ENCODE data around the gene FAT1. TPM values are rescaled to one million over a fixed set of nuclear protein-coding genes. Genes with fewer than 3 reads are reported as not detected.
"Not testable (repeated sequence)": the region's sequence is repeated elsewhere in the genome, so short reads cannot be mapped to it uniquely, and the experiment has no call there.

Gene FAT1
- polyA plus RNA-seq, 1 donor: 186 TPM

DNA sequence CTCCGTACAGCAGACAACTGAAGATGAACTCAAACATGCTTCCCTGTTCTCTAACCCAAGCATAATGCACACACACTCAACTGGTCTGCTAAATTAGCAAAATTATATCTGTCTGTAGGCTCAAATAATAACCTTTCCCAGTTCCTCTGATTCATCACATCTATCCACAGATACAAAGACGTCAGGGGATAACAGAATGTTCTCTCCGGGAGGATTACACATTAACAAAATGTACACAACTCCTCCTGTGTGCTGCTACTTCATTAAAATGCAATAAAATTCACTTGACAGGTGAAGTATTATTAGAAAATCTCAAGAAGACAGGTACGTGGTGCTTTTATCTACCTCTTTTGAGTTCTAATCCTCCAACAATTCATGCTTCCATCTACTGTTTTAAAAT, 57.4 kb downstream of the FAT1 start:
- no peak overlapping the region for H3K27ac ChIP-seq (ENCODE audit: low read length)
- DNase-seq: no peak

DNA sequence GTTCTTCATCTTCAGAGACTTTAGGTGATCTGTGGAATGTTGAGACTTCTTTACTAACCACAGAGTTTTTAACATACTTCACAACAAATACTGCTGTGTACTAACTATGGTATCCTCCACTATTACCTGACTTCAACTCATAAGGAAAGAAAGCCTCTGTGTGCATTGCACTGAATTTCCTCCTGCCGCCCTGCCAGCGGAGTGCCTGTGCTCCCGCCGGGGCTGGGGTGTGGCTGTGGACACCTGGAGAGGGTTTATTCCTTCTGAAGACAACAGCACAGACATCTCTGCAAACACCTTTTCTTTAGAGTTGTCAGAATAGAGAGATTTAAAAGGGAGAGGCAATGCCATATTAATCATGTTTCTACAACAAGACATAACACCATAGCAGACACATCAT, 63.3 kb downstream of the FAT1 start:
- H3K4me1 ChIP-seq (ENCODE audit: control insufficient read depth, insufficient read depth, low read length): no peaks in the 10 kb centered on the region
- no peak overlapping the region for H3K27ac ChIP-seq (ENCODE audit: low read length)
- peaks cover 51% of the 10 kb centered on the region for H3K36me3 ChIP-seq (ENCODE audit: control insufficient read depth, insufficient read depth, low read length)
- H3K27me3 ChIP-seq (ENCODE audit: control insufficient read depth, insufficient read depth, low read length): no peaks in the 10 kb centered on the region
- H3K4me3 ChIP-seq (ENCODE audit: low read length): no peak overlapping the region
- WGBS (ENCODE audit: insufficient coverage, low lambda C conversion rate): no CpG with 5 or more reads among the region's 4 CpGs
- H3K9me3 ChIP-seq (ENCODE audit: control insufficient read depth, low read depth, low read length): no peaks in the 10 kb centered on the region
- DNase-seq: no peak

More for the DNA sequence above, 57.4 kb downstream of the FAT1 start:
- Histone ChIP-seq H3K4me1 (ENCODE audit: control insufficient read depth, insufficient read depth, low read length) (no peaks in the 10 kb centered on the region), H3K9me3 (ENCODE audit: control insufficient read depth, low read depth, low read length) (no peaks in the 10 kb centered on the region), H3K36me3 (ENCODE audit: control insufficient read depth, insufficient read depth, low read length) (peaks cover 32% of the 10 kb centered on the region), H3K4me3 (ENCODE audit: low read length) (no peak overlapping the region), H3K27me3 (ENCODE audit: control insufficient read depth, insufficient read depth, low read length) (no peaks in the 10 kb centered on the region)
- WGBS (ENCODE audit: insufficient coverage, low lambda C conversion rate): 64% methylated on average over 1 of the region's 4 CpGs

GRCh38 chr4:186659935-186660334, 63.7 kb downstream of the FAT1 start:
- WGBS (ENCODE audit: insufficient coverage, low lambda C conversion rate): no CpG with 5 or more reads among the region's 14 CpGs
- Histone ChIP-seq H3K4me3 (ENCODE audit: low read length) (no peak overlapping the region), H3K9me3 (ENCODE audit: control insufficient read depth, low read depth, low read length) (no peaks in the 10 kb centered on the region), H3K27ac (ENCODE audit: low read length) (no peak overlapping the region), H3K36me3 (ENCODE audit: control insufficient read depth, insufficient read depth, low read length) (peaks cover 51% of the 10 kb centered on the region), H3K27me3 (ENCODE audit: control insufficient read depth, insufficient read depth, low read length) (no peaks in the 10 kb centered on the region), H3K4me1 (ENCODE audit: control insufficient read depth, insufficient read depth, low read length) (no peaks in the 10 kb centered on the region)
- DNase-seq: no peak

DNA sequence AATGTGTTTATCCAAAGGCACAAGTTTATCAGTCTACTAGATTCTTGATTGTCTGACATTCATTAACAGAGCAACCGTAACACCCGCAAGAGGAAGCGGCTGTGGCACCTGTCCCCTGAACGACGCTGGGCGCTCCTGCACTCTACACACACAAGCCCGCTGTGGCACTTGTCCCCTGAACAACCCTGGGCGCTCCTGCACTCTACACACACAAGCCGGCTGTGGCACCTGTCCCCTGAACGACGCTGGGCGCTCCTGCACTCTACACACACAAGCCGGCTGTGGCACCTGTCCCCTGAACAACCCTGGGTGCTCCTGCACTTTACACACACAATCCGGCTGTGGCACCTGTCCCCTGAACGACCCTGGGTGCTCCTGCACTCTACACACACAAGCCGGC, 64.2 kb downstream of the FAT1 start:
- H3K9me3 ChIP-seq (ENCODE audit: control insufficient read depth, low read depth, low read length); H3K4me1 ChIP-seq (ENCODE audit: control insufficient read depth, insufficient read depth, low read length); DNase-seq; H3K27me3 ChIP-seq (ENCODE audit: control insufficient read depth, insufficient read depth, low read length); H3K4me3 ChIP-seq (ENCODE audit: low read length); H3K27ac ChIP-seq (ENCODE audit: low read length): not testable (repeated sequence)
- no CpG with 5 or more reads among the region's 16 CpGs for WGBS (ENCODE audit: insufficient coverage, low lambda C conversion rate)
- peaks cover 52% of the 10 kb centered on the region for H3K36me3 ChIP-seq (ENCODE audit: control insufficient read depth, insufficient read depth, low read length)

DNA sequence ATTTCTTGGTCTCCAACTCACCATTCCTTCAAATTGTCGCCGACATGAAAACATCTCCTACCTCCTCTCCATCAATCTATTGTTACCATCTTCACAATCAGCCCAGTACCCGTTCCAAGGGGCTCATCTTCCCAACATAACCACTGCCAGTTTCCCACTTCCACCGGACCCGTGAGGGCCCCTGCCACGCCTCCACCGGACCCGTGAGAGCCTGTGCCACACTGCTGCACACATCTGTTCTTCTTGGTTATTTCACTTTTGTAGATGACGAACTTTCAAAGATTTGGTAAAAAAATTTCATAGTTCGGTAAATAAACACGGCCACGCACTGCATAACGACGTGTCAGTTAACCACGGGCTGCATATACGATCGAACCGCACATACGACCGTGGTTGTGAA, 65.0 kb downstream of the FAT1 start:
- Histone ChIP-seq H3K27ac (ENCODE audit: low read length) (no peak overlapping the region), H3K9me3 (ENCODE audit: control insufficient read depth, low read depth, low read length) (no peaks in the 10 kb centered on the region), H3K36me3 (ENCODE audit: control insufficient read depth, insufficient read depth, low read length) (peaks cover 53% of the 10 kb centered on the region), H3K27me3 (ENCODE audit: control insufficient read depth, insufficient read depth, low read length) (no peaks in the 10 kb centered on the region), H3K4me3 (ENCODE audit: low read length) (no peak overlapping the region), H3K4me1 (ENCODE audit: control insufficient read depth, insufficient read depth, low read length) (no peaks in the 10 kb centered on the region)
- 88% methylated on average over 5 of the region's 20 CpGs for WGBS (ENCODE audit: insufficient coverage, low lambda C conversion rate)
- DNase-seq: no peak

GRCh38 chr4:186657764-186658163, 65.9 kb downstream of the FAT1 start:
- H3K4me3 ChIP-seq (ENCODE audit: low read length): no peak overlapping the region
- H3K27ac ChIP-seq (ENCODE audit: low read length): no peak overlapping the region
- H3K4me1 ChIP-seq (ENCODE audit: control insufficient read depth, insufficient read depth, low read length): no peaks in the 10 kb centered on the region
- no peaks in the 10 kb centered on the region for H3K9me3 ChIP-seq (ENCODE audit: control insufficient read depth, low read depth, low read length)
- DNase-seq: no peak
- H3K36me3 ChIP-seq (ENCODE audit: control insufficient read depth, insufficient read depth, low read length): peaks cover 48% of the 10 kb centered on the region
- WGBS (ENCODE audit: insufficient coverage, low lambda C conversion rate): no CpG with 5 or more reads among the region's 4 CpGs
- no peaks in the 10 kb centered on the region for H3K27me3 ChIP-seq (ENCODE audit: control insufficient read depth, insufficient read depth, low read length)

GRCh38 chr4:186653969-186654368, 69.7 kb downstream of the FAT1 start:
- no CpG with 5 or more reads among the region's 3 CpGs for WGBS (ENCODE audit: insufficient coverage, low lambda C conversion rate)
- Histone ChIP-seq H3K27ac (ENCODE audit: low read length) (no peak overlapping the region), H3K9me3 (ENCODE audit: control insufficient read depth, low read depth, low read length) (no peaks in the 10 kb centered on the region), H3K27me3 (ENCODE audit: control insufficient read depth, insufficient read depth, low read length) (no peaks in the 10 kb centered on the region), H3K4me3 (ENCODE audit: low read length) (no peak overlapping the region), H3K4me1 (ENCODE audit: control insufficient read depth, insufficient read depth, low read length) (peaks cover 5% of the 10 kb centered on the region), H3K36me3 (ENCODE audit: control insufficient read depth, insufficient read depth, low read length) (peaks cover 27% of the 10 kb centered on the region)
- DNase-seq: no peak

- Histone ChIP-seq H3K9me3 (ENCODE audit: control insufficient read depth, low read depth, low read length) (no peaks in the 10 kb centered on the region), H3K27ac (ENCODE audit: low read length) (no peak overlapping the region), H3K4me1 (ENCODE audit: control insufficient read depth, insufficient read depth, low read length) (peaks cover 5% of the 10 kb centered on the region), H3K36me3 (ENCODE audit: control insufficient read depth, insufficient read depth, low read length) (peaks cover 28% of the 10 kb centered on the region), H3K27me3 (ENCODE audit: control insufficient read depth, insufficient read depth, low read length) (no peaks in the 10 kb centered on the region), H3K4me3 (ENCODE audit: low read length) (no peak overlapping the region)
- no peak for DNase-seq
- no CpG with 5 or more reads among the region's 21 CpGs for whole genome bisulfite sequencing (ENCODE audit: insufficient coverage, low lambda C conversion rate)
These were observed 72.0 kb downstream of the FAT1 start for GRCh38 chr4:186651624-186652023.

- Histone ChIP-seq H3K27ac (ENCODE audit: low read length) (no peak overlapping the region), H3K36me3 (ENCODE audit: control insufficient read depth, insufficient read depth, low read length) (peaks cover 28% of the 10 kb centered on the region), H3K4me1 (ENCODE audit: control insufficient read depth, insufficient read depth, low read length) (peaks cover 5% of the 10 kb centered on the region), H3K9me3 (ENCODE audit: control insufficient read depth, low read depth, low read length) (no peaks in the 10 kb centered on the region), H3K4me3 (ENCODE audit: low read length) (no peak overlapping the region), H3K27me3 (ENCODE audit: control insufficient read depth, insufficient read depth, low read length) (no peaks in the 10 kb centered on the region)
- no peak for DNase-seq
- WGBS (ENCODE audit: insufficient coverage, low lambda C conversion rate): no CpG with 5 or more reads among the region's 5 CpGs
These were observed 72.5 kb downstream of the FAT1 start for GRCh38 chr4:186651181-186651603.

DNA sequence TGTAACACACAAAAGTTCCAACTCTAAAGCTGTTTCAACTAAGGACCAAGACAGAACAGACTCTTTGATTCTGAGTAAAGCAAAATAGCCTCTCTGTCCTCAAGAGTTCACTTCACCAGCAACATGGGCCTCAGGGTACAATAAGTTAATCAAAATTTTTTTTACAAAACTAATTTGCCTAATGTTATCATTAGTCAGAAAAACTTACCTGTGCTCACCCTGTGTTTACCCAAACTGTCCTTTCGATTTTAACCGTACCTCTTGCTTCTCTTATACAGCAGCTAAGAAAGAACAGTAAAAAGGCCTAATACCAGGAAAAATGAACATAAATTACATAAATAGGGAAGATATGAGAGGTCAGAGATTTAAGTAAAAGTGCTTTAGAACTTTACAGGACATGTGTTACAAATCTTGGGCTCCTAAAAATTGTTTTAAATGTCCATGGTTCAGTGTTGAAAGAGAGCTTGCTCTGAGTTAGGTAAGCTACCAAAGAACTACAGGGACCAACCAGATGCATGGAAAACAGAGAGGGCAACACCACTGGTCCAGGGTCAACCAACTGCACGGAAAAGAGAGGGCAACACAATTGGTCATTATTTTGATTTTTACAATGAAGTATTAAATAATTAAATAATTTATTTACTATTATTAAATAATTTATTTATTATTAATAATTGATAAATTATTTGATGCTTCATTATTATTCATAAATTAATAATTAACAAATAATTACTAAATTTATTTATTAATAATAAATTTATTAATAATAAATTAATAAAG, 73.1 kb downstream of the FAT1 start:
- Histone ChIP-seq H3K27ac (ENCODE audit: low read length) (no peak overlapping the region), H3K36me3 (ENCODE audit: control insufficient read depth, insufficient read depth, low read length) (peaks cover 23% of the 10 kb centered on the region), H3K4me3 (ENCODE audit: low read length) (no peak overlapping the region), H3K4me1 (ENCODE audit: control insufficient read depth, insufficient read depth, low read length) (peaks cover 5% of the 10 kb centered on the region), H3K9me3 (ENCODE audit: control insufficient read depth, low read depth, low read length) (no peaks in the 10 kb centered on the region), H3K27me3 (ENCODE audit: control insufficient read depth, insufficient read depth, low read length) (no peaks in the 10 kb centered on the region)
- 68% methylated on average over 2 of the region's 3 CpGs for WGBS (ENCODE audit: insufficient coverage, low lambda C conversion rate)
- DNase-seq: no peak

DNA sequence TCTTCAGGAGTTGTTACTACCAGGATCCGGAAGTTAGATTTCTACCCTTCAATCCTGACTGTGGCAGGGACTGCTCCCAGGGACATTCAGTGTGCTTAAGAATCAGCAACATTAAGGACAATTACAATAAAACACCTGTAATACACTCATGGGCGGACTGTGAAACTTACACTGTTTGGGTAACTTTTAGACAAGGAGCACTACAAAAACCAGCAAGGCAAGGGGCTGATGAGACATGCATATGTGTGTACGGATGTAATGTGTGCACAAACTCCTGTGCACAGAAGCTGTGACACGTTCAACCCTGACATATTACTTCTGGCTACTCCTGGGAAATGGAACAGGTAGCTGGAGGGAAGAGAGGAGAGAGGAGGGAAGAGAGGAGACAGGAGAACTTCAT, 75.8 kb downstream of the FAT1 start:
- H3K27me3 ChIP-seq (ENCODE audit: control insufficient read depth, insufficient read depth, low read length): no peaks in the 10 kb centered on the region
- H3K9me3 ChIP-seq (ENCODE audit: control insufficient read depth, low read depth, low read length): no peaks in the 10 kb centered on the region
- peaks cover 22% of the 10 kb centered on the region for H3K4me1 ChIP-seq (ENCODE audit: control insufficient read depth, insufficient read depth, low read length)
- H3K4me3 ChIP-seq (ENCODE audit: low read length): no peak overlapping the region
- H3K27ac ChIP-seq (ENCODE audit: low read length): no peak overlapping the region
- peaks cover 18% of the 10 kb centered on the region for H3K36me3 ChIP-seq (ENCODE audit: control insufficient read depth, insufficient read depth, low read length)
- WGBS (ENCODE audit: insufficient coverage, low lambda C conversion rate): no CpG with 5 or more reads among the region's 4 CpGs
- DNase-seq: no peak
